22Rv1 (cell line): ENCODE results near the gene CHRNB2.
"Not testable (repeated sequence)": the region's sequence is repeated elsewhere in the genome, so short reads cannot be mapped to it uniquely, and the experiment has no call there.

Source experiments
- H3K27ac ChIP-seq: fragments of 450-650 bp; 2 replicates; pipeline ENCODE4 v1.5.1; 2017
- CTCF ChIP-seq: fragments of 450-650 bp; IDR thresholded peaks from 2 replicates; pipeline ENCODE4 v1.5.1; 2017; ENCODE audit warnings: mild to moderate bottlenecking
- ZFX ChIP-seq: fragments of 450-650 bp; IDR thresholded peaks from 2 replicates; pipeline ENCODE4 v1.6.1; 2017; ENCODE audit warnings: antibody characterized with exemption, borderline replicate concordance

The CHRNB2 gene

GRCh38 chr1:154567386-154568156 is at the start of gene CHRNB2:
Gene CHRNB2, plus strand, starts transcription at chr1:154567778. Its CDS starts 267 bp downstream, at chr1:154568045.
- peak within 1 kb of the TSS; percentile 57 for H3K27ac ChIP-seq
- peak; percentile 30; the same call in 1 of the 2 replicates for TF ChIP-seq CTCF
- no peak for TF ChIP-seq ZFX

- TF ChIP-seq ZFX = no peak
- no peak overlapping the region for H3K27ac ChIP-seq
These were observed 48.0 kb upstream of the CHRNB2 start for GRCh38 chr1:154519591-154519991.

- TF ChIP-seq CTCF (no peak), ZFX (no peak)
- H3K27ac ChIP-seq = no peak overlapping the region
These were observed 47.2 kb upstream of the CHRNB2 start for GRCh38 chr1:154520333-154520732.

- TF ChIP-seq ZFX = no peak
- TF ChIP-seq CTCF = no peak
- H3K27ac ChIP-seq = no peak overlapping the region
These were observed 45.9 kb upstream of the CHRNB2 start for GRCh38 chr1:154521695-154522094.

- TF ChIP-seq ZFX (no peak), CTCF (no peak)
- H3K27ac ChIP-seq = no peak overlapping the region
These were observed 42.7 kb upstream of the CHRNB2 start for GRCh38 chr1:154524881-154525280.

GRCh38 chr1:154527192-154527591 is 40.4 kb upstream of the CHRNB2 start:
- no peak for TF ChIP-seq CTCF
- no peak for TF ChIP-seq ZFX

GRCh38 chr1:154529308-154529707 is 38.3 kb upstream of the CHRNB2 start:
- TF ChIP-seq ZFX (no peak), CTCF (no peak)
- no peak overlapping the region for H3K27ac ChIP-seq

More at GRCh38 chr1:154527192-154527591, 40.4 kb upstream of the CHRNB2 start:
- H3K27ac ChIP-seq = no peak overlapping the region

- not testable (repeated sequence) for H3K27ac ChIP-seq
These were observed 35.6 kb upstream of the CHRNB2 start for GRCh38 chr1:154531950-154532349.
